COLO829 (cell line): Measurements from ENCODE around the gene GDPD5.

ENCODE experiments used
- DNase-seq: peaks from one replicate; pipeline ENCODE4 v3.0.0; 2012; ENCODE audit warnings: low spot score

The GDPD5 gene

DNA sequence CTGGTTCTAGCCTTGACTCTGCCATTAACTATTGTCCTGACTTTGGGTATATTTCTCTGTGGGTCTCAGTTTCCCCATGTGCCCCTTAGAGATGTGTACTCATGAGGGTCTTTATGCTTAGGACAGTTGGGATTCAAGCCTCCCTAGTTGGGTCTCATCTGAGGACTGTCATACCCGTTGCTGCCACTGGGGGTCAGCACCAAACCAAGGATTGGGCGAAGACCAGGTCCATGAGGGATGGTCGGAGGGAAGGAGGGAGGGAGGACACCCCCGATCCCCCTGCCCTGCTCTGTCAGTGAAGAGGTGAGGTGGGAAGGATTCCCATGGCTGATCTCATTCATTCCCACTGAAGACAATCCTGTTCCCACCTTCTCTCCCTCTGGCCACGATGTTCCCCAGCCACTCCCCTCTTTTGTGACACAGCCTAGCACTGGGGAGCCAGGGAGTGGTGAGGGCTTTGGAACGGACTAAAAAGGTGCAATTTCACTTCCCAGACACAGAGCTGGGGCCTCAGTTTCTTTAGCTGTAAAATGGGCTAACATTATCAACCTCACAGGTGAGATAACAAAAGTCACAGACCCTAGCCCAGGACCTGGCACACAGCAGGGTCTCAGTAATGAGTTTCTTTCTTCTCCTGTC, 80.3 kb downstream of the GDPD5 start:
- peak; percentile 62 for DNase-seq

DNA sequence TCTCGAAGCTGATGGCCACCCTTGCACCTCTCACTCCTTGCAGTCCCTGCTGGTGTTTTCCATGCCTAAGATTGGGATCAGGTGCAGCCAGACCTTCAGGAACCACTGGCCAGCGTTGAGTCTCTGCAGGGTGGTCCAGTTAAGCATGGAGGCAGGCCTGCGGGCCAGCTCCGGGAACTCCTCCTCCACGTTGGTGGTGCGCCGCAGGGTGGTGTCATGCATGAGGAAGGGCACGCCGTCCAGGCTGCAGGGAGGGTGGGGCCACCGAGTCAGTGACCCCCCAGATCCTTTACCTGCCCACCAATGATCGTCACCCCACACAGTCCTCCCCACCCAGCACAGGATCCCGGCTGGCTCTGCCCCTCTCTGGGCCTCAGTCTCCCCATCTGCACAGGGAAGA, 82.7 kb downstream of the GDPD5 start:
- no peak for DNase-seq

DNA sequence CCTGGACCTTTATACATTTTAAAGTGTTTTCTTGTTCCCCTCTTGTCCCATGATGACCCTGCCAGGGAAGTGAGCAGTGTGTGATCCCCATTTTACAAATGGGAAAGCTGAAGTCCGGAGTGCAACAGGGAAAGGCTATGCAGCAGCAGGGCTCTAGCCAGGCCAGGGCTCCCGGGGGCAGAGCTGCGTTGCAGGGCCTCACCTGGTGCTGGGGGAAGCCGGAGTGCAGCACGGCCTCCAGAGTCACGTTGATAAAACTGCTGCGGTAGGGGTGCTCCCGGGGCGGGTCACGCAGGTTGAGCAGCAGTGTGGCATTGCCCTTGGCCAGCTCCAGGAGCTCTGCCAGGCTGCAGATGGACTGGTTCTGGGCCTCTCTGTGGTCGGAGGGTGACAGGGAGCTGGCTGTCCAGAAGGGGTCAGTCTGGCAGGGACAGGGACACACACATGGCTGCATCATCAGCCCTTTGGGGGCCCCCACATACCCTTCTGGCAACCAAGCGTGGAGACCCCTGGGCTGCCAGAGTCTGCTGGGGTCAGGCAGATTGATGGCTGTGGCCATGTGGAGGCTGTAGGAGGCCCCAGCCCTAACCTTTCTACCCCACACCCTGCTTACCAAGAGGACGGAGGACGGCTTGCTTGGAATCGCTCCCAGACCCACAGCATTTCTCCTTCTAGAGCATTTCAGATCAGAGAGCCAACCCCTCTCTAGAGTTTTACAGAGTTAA, 83.4 kb downstream of the GDPD5 start:
- DNase-seq, result no peak

DNA sequence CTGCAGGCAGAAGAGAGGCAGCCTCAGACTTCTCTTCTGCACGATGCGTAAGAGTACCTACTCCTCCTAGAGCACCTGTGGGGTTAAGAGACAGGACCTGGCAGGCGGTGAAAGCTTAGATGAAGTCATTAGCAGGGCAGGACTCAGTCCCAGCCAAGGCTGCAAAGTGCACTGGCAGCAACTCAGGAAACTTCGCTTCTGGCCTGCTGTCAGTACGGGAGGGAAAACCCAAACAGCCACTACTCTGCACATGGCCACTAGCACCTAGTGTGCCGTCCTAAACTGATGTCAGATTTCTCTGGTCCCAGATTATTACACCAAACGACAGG, 84.0 kb downstream of the GDPD5 start:
- no peak for DNase-seq

DNA sequence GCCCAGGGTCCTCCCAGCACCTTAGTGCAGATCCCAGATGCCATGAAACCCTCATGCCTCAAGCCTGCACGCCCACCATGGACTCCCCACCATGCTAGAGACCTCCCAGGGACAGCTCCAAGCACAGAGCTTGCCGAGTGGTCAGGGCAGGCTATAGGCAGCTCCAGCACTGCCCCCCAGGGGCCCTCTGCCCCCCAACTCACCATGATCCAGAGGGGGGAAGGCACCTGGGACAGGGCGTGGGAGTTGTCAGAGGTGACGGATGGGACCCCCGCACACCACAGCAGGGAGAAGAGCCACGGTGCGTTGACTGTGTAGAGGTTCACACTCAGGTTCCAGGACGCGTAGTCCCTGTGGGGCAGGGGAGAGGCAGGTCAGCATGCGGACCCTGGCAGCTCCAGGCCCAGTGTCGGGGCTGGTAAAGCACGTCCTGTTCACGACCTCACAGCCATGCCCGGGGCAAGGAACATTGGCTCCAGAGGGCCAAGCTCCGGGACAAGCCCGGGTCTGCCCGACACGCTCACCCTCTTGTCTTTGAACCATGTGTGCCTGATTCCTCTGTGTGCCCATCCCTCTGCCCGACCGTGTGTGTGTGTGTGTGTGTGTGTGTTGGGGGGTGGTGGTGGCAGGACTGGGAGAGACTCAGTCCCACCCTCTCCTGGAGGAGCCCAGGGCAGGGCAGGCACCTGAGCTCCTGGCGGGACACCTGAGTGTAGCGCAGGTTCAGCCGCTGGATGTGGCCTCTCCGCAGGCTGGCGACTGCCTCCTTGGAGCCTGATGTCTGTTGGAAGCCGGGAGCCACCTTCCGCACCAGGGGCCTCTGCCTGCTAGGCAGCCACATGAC, 84.6 kb downstream of the GDPD5 start:
- no peak for DNase-seq

DNA sequence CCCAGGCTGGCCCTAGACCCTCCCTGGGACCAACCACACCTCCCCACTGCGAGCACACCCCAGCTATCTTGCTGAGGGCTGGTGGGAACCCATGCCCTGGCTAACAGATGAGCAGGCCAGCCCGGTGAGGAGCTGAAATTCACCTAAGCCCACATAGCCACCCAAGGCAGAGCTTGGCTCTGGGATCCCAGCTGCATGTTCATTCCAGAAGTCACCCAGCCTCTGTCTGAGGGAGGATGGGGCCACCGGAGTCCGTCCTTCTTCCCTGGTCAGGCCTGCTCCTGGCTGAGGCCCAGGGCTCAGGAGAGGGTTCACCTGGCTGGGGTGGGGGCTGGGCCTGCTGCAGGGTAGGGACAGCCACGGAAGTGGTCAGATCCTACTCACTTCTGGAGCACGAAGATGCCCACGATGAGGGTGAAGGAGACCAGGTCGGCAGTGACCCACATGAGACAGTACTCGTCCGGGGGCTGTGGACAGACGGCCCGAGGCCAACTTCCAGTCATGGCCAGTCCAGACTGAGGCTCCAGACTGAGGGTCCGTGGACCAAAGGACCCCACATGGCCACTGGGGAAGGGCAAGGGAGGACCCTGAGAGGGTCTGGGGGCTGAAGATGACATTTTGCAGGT, 86.1 kb downstream of the GDPD5 start:
- DNase-seq, result no peak

DNA sequence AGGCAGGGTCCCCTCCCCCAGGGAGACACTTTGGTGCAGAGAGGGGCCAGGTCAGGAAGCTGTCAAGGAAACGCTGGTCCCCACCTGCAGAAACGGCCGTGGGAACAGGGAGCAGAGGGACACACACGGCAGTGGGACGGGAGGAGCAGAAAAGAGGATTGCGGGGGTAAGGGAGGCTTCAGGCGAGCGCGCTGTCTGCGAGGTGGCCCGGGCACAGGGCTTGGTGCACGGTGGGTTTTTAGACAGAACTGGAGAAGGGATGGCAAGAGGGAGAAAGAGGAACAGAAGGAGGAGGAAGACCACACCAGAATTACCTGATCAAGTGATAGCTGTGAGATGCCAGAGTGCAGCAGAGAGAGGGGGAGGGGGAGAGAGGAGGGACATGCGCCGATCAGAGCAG, 86.7 kb downstream of the GDPD5 start:
- DNase-seq, result no peak

DNA sequence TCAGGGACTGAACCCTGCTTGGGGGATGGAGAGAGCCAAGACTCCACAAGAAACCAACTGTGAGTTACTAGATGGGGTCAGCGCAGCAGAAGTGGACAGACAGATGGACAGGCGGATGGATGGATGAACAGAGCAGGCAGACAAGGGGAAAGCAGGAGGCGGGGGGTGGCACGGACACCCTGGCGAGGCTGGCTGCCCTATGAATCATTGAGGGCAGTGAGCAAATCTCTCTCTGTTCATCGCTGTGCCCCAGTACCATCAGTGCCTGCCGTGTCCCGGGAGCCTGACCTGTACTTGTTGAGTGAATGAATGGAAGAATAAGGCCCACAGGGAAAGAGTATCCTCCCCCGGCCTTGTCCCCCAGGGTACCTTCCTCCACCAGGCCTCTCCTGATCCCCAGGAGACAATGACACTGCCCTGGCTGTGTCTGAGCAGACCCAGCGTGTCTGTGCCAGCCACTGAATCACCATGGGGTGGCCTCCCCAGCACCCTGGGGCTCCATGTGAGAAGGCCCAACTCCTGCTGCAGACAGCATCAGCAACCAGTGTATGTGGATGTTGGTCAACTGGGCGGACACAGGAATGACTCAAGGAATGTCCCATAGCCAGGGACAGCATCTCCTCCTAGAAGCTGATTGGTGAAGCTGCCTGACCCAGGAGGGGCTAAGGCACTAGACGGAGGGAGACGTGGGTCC, 87.6 kb downstream of the GDPD5 start:
- no peak for DNase-seq

DNA sequence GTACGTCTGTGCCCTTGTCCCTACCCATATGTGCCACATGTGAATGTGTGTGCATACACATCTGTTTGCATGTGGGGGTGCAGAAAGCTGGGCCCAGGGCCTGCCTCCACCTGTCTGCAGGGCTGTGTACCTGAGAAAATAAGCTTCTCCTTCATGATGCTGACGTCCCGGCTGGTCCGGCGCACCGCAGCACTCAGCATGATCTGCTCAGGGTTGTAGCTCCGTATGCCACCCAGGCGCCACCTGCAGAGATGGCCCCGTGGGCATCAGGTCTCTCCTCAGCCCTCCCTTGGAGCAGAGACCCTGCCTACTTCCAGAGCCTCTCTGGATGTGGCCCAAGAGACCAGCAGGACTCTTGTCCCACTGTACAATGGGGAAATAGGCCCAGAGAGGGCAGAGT, 88.9 kb downstream of the GDPD5 start:
- DNase-seq, result no peak

DNA sequence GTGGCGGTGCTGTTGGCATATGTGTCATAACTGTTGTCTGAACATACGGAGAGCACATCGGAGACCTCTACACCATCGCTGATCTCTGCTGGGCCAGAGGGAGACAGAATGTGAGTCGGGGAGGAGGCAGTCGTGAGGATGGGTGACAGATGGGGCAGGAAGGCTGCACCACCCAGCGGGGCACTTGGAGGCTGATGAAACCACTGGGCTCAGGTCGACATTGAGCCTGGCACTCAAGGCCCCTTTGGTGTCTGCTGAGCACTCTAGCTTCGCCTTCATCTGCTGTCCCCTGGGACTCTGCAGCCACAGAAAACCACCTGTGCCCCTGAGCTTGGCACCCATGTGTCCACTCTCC, 90.2 kb downstream of the GDPD5 start:
- no peak for DNase-seq

DNA sequence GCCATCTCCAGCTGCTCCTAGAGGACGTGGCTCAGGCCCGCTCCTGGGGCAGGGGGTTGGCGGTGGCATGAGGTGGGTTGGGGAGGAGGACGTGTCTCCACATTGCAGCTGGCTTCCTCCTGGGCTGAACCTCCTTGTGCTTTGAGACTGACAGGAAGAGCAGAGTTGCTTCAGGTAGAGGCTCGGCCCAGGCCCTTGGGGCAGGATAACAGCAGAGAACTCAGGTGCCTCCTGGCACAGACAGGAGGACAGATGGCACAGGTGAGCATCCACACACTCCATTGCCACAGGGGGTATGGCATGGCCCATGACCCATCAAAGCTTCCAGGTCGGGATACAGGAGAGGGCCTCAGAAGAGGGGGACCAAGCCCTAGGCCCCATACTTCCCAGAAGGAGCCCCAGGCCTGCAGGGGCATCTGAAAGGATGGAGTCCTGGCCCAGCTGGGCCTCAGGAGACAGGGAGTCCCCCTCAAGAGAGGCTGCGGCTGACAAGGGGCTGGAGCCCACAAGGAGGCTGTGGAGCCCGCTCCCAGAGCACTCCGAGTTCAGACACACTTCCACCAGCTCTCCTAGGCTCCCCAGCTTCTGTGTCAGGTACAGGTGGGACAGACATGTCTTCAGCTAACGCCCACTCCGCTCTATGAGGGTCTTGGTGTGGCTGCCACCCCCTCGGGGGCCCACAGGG, 90.7 kb downstream of the GDPD5 start:
- no peak for DNase-seq

DNA sequence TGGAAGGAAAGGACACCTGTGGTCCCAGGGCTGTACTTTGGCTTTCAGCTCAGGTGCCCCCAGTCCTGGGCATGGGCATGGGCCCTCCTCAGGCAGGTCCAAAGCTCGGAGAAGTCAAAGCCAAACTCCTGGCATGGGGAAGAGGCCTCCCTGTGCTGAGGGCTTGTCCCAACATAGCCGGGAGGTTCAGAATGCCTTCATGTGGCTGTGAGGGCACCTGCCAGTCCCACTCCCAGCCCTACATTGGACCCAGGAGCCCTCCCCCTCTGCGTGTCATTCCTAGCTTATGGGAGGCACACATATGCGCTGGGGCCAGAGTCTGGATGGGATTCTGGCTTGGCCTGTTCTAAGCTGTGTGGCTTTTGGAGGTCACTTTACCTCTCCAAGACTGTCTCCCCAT, 91.7 kb downstream of the GDPD5 start:
- no peak for DNase-seq

DNA sequence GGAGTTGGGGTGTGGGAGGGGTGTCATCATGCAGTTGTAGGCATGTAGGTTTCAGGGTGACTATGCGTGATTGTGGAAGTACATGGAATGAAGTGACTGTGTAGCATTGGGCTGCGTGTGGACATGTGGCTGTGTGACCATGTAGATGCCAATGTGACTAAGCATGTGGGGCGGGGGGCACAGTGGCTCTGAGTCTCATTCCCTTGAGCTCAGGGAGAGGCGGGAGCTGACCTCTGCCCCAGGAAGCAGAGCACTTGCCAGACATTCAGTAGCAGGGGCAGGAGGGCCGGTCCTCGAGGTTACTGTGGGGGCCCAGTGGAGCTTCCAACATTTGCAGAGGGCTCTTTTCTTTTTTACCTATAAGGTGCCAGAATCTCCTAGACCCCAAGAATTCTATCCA, 92.3 kb downstream of the GDPD5 start:
- no peak for DNase-seq

DNA sequence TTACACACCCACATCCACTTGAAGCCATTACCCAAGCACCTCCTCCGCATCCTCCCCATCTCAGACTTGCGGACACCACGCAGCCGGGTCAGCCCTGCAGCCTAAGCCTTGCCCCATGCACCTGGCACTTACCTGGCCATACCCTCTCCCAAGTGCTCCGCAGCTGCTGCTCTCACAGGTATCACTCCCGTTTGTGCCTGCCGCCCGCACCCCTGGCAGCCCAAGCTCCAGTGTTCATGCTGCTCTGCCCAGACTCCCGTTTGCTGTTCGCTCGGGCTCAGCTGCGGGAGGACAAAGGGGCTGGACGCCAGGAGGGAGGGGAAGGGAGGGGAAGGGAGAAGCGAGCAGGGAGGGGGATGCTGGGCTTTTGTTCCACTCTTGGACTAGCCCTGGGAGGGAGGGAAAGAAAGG, 92.8 kb downstream of the GDPD5 start, which contains the start of gene KLHL35:
KLHL35 (minus strand) TSS at position 293 of the 411 bp plus-strand sequence. CDS start 2,574 bp downstream, outside the sequence.
- DNase-seq, result no peak

DNA sequence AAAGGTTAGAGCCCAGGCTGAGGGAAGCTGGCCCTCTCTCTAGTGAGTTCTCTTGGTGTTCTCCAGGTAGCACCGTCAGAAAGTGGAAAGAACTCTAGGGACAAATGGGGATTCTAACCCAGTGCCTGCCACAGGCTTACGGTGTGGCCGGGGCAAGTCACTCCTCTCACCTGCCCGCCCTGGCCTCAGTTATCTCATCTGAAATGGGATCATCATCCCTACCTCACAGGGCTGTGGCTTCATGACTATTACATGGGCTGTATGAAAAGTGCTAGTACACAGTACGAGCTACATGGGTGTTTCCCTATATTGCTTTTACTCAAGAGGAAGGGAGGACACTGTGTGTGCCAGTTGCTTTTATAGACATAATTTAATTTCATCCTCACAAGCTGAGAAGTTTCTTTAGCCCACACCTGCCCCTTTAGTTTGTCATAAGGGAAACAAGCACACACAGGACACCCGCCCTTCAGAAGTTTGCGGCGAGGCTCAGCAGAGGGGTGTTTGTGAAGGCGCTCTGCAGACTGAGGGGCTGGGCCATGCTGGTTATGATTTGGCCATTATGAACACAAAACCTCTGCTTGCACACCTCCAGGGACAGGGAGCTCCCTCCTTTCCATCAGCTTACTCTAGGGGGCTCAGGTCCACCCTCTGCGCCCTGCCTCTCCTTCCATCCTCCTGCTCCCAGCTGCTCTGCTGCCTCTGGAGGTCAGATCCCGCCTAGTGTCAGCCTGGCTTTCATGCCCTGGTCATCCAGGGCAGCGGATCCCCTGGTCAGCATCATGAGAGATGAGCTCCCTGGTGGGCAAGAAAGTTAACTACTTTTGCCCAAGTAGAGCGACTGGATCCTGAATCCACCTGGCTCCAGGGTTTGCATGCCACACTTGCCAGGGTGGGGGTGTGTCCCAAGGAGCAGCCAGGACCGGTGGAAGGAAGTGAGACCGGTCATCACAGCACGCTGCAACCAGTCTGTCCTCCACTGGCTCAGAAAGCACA, 93.9 kb downstream of the GDPD5 start:
- DNase-seq, result no peak

DNA sequence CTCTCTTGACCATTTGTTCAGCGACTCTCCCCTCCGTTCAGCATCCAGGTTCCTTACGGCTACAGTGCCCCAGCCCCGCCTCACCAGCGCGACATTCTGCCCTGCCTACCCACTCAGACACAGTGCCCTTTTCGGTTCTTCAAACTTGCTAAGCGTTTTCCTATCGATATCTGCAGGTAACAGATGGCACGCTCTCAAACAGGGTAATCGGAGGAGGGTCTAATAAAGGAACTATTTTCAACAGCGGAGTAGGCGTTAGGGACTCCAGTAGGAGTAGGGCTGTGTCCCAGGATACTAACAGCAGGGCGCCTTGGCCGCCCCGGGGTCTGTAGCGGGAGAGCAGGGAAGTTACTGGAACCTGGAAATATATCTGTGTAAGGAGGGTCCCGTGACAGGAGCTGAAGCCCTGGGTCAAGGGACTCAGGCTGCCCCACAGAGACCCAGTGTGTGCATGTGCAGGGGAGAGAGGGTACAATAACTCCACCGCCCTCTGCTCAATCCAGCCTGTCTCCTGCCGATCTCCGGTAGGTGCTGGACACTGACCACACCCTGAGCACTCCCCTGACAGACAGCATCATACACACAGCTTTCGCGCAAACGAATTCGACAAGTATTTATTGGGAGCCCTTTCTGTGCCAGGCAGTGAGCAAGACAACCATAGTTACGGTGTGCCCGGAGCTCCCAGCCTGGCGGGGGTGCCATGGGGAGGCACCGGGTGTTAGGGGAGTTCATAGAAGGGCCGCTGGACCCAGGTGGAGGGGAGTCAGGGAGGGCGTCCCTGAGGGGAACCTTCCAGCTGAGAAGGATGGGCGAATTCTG, 94.8 kb downstream of the GDPD5 start:
- no peak for DNase-seq

DNA sequence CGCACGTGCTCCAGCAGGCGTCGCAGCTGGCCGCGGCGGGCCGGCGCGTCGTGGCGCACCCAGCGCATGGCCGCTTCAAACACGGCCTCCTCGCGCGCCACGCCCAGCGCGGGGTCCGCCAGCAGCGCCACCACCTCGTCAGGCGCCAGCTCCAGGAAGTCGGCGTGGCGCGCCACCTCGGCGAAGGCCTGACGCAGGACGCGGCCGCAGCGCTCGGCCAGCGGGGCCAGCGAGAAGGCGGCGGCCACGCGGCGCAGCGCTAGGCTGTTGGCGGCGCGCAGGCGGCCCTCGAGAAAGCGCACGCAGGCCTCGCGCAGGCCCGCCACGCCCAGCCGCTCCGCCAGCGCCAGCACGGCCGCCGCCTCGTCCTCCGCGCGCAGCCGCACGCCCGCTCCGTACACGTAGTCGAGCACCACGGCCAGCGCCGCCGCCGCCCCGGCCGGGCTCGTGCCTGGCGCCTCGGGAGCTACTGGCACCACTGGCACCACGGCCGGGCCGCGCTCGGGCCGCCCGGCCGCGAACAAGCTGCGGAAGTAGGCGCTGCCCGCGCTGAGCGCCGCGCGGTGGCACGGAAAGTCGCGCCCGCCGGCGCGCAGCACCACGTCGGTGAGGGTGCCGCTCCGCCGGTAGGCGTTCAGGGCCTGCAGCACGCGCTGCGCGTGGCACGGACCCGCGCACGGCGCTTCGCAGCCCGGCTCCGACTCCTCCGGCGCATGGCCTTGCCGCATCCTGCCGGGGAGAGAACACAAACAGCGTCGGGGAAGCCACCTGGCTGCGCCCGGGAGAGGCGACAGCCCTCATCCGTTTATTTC, 95.6 kb downstream of the GDPD5 start:
- DNase-seq, result no peak

DNA sequence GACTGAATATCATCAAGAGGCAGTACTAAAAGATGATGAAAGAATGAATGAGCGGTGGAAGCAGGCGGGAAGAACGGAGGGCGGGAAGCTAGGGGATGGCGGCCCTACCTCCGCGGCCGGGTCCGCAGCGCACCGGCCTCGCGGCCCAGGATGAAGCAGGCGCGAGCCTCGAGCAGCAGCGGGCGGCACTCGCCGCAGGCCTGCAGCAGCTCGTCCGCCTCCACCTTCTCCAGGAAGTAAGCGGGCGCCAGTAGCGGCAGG, 96.2 kb downstream of the GDPD5 start:
- no peak for DNase-seq
